ENCODE results near the gene IGFLR1. TPM values are rescaled to one million over a fixed set of nuclear protein-coding genes. Genes with fewer than 3 reads are reported as not detected.

Gene IGFLR1
- total and polyA plus RNA-seq, 4 donors: 7.0 to 59.7 (median 31.2) TPM

- no peak overlapping the region for H3K27ac ChIP-seq (ENCODE audit: low read depth in 1 of 2, low read length in 2 of 2)
- no peak overlapping the region for H3K4me3 ChIP-seq (ENCODE audit: low read depth in 1 of 3, low read length in 3 of 3)
- H3K36me3 ChIP-seq (ENCODE audit: control insufficient read depth in 4 of 4, insufficient read depth in 3 of 4, low read depth in 1 of 4, low read length in 3 of 4): peaks cover 4 to 8% (median 6%) of the 10 kb centered on the region in 4 donors
- no peak for DNase-seq (ENCODE audit: low spot score)
- 96% methylated on average over 17 of the region's 17 CpGs for WGBS
- H3K9ac ChIP-seq (ENCODE audit: low read depth in 1 of 2, low read length in 2 of 2): no peak overlapping the region
- peaks cover 0 to 2% (median 0%) of the 10 kb centered on the region in 4 donors for H3K4me1 ChIP-seq (ENCODE audit: control insufficient read depth in 4 of 4, insufficient read depth in 4 of 4, low read length in 3 of 4)
- H3K9me3 ChIP-seq (ENCODE audit: control insufficient read depth in 4 of 4, low read length in 3 of 4): no peaks in the 10 kb centered on the region
- H3K27me3 ChIP-seq (ENCODE audit: control insufficient read depth in 4 of 4, insufficient read depth in 4 of 4, low read length in 3 of 4): no peaks in the 10 kb centered on the region
- TF ChIP-seq HNF4A (conservative IDR thresholded peaks at IDR 0.05): no peak
- no peak for TF ChIP-seq REST (IDR thresholded peaks at IDR 0.05)
- no peak for TF ChIP-seq YY1 (IDR thresholded peaks at IDR 0.05)
- no peak for TF ChIP-seq GABPA (IDR thresholded peaks at IDR 0.05 in 1 of 2, conservative IDR thresholded peaks at IDR 0.05 in 1 of 2)
- TF ChIP-seq JUND (IDR thresholded peaks at IDR 0.05): no peak
- TF ChIP-seq FOXA1 (IDR thresholded peaks at IDR 0.05): no peak
- TF ChIP-seq FOXA2 (IDR thresholded peaks at IDR 0.05): no peak
- TF ChIP-seq RAD21 (IDR thresholded peaks at IDR 0.05): no peak
Measured at GRCh38 chr19:35764432-35765315, 22.4 kb upstream of the IGFLR1 start.

- H3K4me1 ChIP-seq (ENCODE audit: control insufficient read depth in 4 of 4, insufficient read depth in 4 of 4, low read length in 3 of 4): peaks cover 14 to 18% (median 17%) of the 10 kb centered on the region in 4 donors
- H3K36me3 ChIP-seq (ENCODE audit: control insufficient read depth in 4 of 4, insufficient read depth in 3 of 4, low read depth in 1 of 4, low read length in 3 of 4): peaks cover 4 to 8% (median 5%) of the 10 kb centered on the region in 4 donors
- H3K9ac ChIP-seq (ENCODE audit: low read depth in 1 of 2, low read length in 2 of 2): no peak overlapping the region
- no peak overlapping the region for H3K27ac ChIP-seq (ENCODE audit: low read depth in 1 of 2, low read length in 2 of 2)
- 53% methylated on average over 4 of the region's 4 CpGs for WGBS
- TF ChIP-seq HNF4A (conservative IDR thresholded peaks at IDR 0.05) (peak; percentile 39 to 66), FOXA2 (IDR thresholded peaks at IDR 0.05) (peak; percentile 17), SP1 (IDR thresholded peaks at IDR 0.05) (peak; percentile 57), GABPA (IDR thresholded peaks at IDR 0.05 in 1 of 2, conservative IDR thresholded peaks at IDR 0.05 in 1 of 2) (peak in 1 of 2 donors; percentile 9), REST (IDR thresholded peaks at IDR 0.05) (no peak), RAD21 (IDR thresholded peaks at IDR 0.05) (peak; percentile 22 to 25), JUND (IDR thresholded peaks at IDR 0.05) (peak in 1 of 2 donors; percentile 57), RXRA (IDR thresholded peaks at IDR 0.05) (peak; percentile 97), YY1 (IDR thresholded peaks at IDR 0.05) (peak; percentile 76), EGR1 (IDR thresholded peaks at IDR 0.05; ENCODE audit: low read depth in 2 of 2) (no peak), HNF4G (IDR thresholded peaks at IDR 0.05) (no peak)
- TF ChIP-seq, protein P1, sequence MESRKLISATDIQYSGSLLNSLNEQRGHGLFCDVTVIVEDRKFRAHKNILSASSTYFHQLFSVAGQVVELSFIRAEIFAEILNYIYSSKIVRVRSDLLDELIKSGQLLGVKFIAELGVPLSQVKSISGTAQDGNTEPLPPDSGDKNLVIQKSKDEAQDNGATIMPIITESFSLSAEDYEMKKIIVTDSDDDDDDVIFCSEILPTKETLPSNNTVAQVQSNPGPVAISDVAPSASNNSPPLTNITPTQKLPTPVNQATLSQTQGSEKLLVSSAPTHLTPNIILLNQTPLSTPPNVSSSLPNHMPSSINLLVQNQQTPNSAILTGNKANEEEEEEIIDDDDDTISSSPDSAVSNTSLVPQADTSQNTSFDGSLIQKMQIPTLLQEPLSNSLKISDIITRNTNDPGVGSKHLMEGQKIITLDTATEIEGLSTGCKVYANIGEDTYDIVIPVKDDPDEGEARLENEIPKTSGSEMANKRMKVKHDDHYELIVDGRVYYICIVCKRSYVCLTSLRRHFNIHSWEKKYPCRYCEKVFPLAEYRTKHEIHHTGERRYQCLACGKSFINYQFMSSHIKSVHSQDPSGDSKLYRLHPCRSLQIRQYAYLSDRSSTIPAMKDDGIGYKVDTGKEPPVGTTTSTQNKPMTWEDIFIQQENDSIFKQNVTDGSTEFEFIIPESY (IDR thresholded peaks at IDR 0.05): peak; percentile 55
- TF ChIP-seq, protein P2, sequence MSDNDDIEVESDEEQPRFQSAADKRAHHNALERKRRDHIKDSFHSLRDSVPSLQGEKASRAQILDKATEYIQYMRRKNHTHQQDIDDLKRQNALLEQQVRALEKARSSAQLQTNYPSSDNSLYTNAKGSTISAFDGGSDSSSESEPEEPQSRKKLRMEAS (IDR thresholded peaks at IDR 0.05): no peak
- H3K27me3 ChIP-seq (ENCODE audit: control insufficient read depth in 4 of 4, insufficient read depth in 4 of 4, low read length in 3 of 4): no peaks in the 10 kb centered on the region
- no peak for DNase-seq (ENCODE audit: low spot score)
- no peak overlapping the region for H3K4me3 ChIP-seq (ENCODE audit: low read depth in 1 of 3, low read length in 3 of 3)
- H3K9me3 ChIP-seq (ENCODE audit: control insufficient read depth in 4 of 4, low read length in 3 of 4): no peaks in the 10 kb centered on the region
Measured at GRCh38 chr19:35760711-35761349, 18.6 kb upstream of the IGFLR1 start.

Measured in liver (tissue), 9 donors.